ENCODE results near the gene ANKRD13A.

DNA sequence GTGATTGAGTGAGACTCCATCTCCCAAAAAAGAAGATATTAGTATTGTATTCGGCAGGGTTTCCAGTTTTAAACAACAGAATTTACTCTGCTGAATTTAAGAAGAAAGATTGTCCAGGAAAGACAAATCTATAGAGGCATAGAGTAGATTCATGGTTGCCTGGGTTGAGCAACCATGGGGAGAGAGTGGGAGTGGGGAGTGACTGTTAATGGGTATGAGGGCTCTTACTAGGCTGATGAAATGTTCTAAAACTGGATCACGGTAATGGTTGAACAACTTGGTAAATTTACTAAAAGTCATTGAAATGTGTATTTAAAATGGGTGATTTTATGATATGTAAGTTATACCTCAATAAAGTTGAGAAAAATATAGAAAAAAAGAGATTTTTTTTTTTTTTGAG is 63.0 kb downstream of the ANKRD13A start:
- no peak for TF ChIP-seq POLR2A (IDR thresholded peaks at IDR 0.05; ENCODE audit: borderline replicate concordance, extremely low read depth, insufficient read depth, insufficient read length)
- no peak for TF ChIP-seq ELF1 (IDR thresholded peaks at IDR 0.05; ENCODE audit: borderline replicate concordance, low read depth)
- no peak for TF ChIP-seq POLR2AphosphoS5 (IDR thresholded peaks at IDR 0.05; ENCODE audit: low read depth, low read length)
- no peak for TF ChIP-seq EGR1 (IDR thresholded peaks at IDR 0.05; ENCODE audit: low read depth)
- no peak for TF ChIP-seq ZNF274 (IDR thresholded peaks at IDR 0.05; ENCODE audit: low read depth, low read length)
- TF ChIP-seq, protein P1, sequence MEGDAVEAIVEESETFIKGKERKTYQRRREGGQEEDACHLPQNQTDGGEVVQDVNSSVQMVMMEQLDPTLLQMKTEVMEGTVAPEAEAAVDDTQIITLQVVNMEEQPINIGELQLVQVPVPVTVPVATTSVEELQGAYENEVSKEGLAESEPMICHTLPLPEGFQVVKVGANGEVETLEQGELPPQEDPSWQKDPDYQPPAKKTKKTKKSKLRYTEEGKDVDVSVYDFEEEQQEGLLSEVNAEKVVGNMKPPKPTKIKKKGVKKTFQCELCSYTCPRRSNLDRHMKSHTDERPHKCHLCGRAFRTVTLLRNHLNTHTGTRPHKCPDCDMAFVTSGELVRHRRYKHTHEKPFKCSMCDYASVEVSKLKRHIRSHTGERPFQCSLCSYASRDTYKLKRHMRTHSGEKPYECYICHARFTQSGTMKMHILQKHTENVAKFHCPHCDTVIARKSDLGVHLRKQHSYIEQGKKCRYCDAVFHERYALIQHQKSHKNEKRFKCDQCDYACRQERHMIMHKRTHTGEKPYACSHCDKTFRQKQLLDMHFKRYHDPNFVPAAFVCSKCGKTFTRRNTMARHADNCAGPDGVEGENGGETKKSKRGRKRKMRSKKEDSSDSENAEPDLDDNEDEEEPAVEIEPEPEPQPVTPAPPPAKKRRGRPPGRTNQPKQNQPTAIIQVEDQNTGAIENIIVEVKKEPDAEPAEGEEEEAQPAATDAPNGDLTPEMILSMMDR (IDR thresholded peaks at IDR 0.05 in 2 of 3, conservative IDR thresholded peaks at IDR 0.05 in 1 of 3; ENCODE audit: borderline replicate concordance in 1 of 3, insufficient read depth in 1 of 3, low read depth in 2 of 3, low read length in 2 of 3) = no peak
- no peak for TF ChIP-seq JUND (IDR thresholded peaks at IDR 0.05)
- TF ChIP-seq, protein P2, sequence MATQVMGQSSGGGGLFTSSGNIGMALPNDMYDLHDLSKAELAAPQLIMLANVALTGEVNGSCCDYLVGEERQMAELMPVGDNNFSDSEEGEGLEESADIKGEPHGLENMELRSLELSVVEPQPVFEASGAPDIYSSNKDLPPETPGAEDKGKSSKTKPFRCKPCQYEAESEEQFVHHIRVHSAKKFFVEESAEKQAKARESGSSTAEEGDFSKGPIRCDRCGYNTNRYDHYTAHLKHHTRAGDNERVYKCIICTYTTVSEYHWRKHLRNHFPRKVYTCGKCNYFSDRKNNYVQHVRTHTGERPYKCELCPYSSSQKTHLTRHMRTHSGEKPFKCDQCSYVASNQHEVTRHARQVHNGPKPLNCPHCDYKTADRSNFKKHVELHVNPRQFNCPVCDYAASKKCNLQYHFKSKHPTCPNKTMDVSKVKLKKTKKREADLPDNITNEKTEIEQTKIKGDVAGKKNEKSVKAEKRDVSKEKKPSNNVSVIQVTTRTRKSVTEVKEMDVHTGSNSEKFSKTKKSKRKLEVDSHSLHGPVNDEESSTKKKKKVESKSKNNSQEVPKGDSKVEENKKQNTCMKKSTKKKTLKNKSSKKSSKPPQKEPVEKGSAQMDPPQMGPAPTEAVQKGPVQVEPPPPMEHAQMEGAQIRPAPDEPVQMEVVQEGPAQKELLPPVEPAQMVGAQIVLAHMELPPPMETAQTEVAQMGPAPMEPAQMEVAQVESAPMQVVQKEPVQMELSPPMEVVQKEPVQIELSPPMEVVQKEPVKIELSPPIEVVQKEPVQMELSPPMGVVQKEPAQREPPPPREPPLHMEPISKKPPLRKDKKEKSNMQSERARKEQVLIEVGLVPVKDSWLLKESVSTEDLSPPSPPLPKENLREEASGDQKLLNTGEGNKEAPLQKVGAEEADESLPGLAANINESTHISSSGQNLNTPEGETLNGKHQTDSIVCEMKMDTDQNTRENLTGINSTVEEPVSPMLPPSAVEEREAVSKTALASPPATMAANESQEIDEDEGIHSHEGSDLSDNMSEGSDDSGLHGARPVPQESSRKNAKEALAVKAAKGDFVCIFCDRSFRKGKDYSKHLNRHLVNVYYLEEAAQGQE (IDR thresholded peaks at IDR 0.05; ENCODE audit: low read depth) = no peak
- no peak for TF ChIP-seq MAX (IDR thresholded peaks at IDR 0.05)
- no peak for TF ChIP-seq EZH2phosphoT487 (IDR thresholded peaks at IDR 0.05; ENCODE audit: borderline replicate concordance)
- no peak for TF ChIP-seq EZH2 (IDR thresholded peaks at IDR 0.05)
- TF ChIP-seq SIN3A (IDR thresholded peaks at IDR 0.05; ENCODE audit: low read depth) = no peak
